Endothelial cell (in vitro differentiated cells): ENCODE measurements around the gene ADGRG1. TPM values are rescaled to one million over a fixed set of nuclear protein-coding genes. Genes with fewer than 3 reads are reported as not detected.

Experiments used
- DNase-seq: peaks from one replicate; pipeline ENCODE4 v3.0.0; 2021; ENCODE audit warnings: low spot score
- H3K27ac Mint-ChIP-seq: one replicate; pipeline ENCODE4 v1.8.0; 2021; ENCODE audit warnings: mixed read lengths, inconsistent platforms; ENCODE audit not compliant: unreplicated experiment
- H3K27me3 Mint-ChIP-seq: one replicate; pipeline ENCODE4 v1.8.0; 2021; ENCODE audit warnings: mild to moderate bottlenecking, moderate library complexity, mixed read lengths, inconsistent platforms; ENCODE audit not compliant: unreplicated experiment
- H3K36me3 Mint-ChIP-seq: one replicate; pipeline ENCODE4 v1.8.0; 2021; ENCODE audit warnings: mild to moderate bottlenecking, low read depth, mixed read lengths, inconsistent platforms; ENCODE audit not compliant: unreplicated experiment
- H3K4me1 Mint-ChIP-seq: one replicate; pipeline ENCODE4 v1.8.0; 2021; ENCODE audit warnings: mild to moderate bottlenecking, mixed read lengths, inconsistent platforms; ENCODE audit not compliant: unreplicated experiment
- H3K4me3 Mint-ChIP-seq: one replicate; pipeline ENCODE4 v1.8.0; 2021; ENCODE audit warnings: mild to moderate bottlenecking, mixed read lengths, inconsistent platforms; ENCODE audit not compliant: unreplicated experiment
- H3K9me3 Mint-ChIP-seq: one replicate; pipeline ENCODE4 v1.8.0; 2021; ENCODE audit warnings: mixed read lengths, inconsistent platforms; ENCODE audit not compliant: unreplicated experiment
- total RNA-seq: library from RNA; stranded (reverse); fragmentation: NEBNext Ultra II Directional; extraction: Animal tissue kit (Norgen Biotek cat#: 25700); gene quantifications from one replicate; pipeline ENCODE4 v1.2.1, GENCODE V29; 2021; ENCODE audit not compliant: unreplicated experiment
- TF ChIP-seq, protein P1 (sequence below): fragments of 200-600 bp; sonication (generic); IDR thresholded peaks from one replicate; pipeline ENCODE4 v1.5.0; 2021; ENCODE audit warnings: antibody characterized with exemption; ENCODE audit not compliant: unreplicated experiment

The ADGRG1 gene
- total RNA-seq, 1 donor from 2014 or later, result 2.7 TPM

- TF ChIP-seq, protein P1, sequence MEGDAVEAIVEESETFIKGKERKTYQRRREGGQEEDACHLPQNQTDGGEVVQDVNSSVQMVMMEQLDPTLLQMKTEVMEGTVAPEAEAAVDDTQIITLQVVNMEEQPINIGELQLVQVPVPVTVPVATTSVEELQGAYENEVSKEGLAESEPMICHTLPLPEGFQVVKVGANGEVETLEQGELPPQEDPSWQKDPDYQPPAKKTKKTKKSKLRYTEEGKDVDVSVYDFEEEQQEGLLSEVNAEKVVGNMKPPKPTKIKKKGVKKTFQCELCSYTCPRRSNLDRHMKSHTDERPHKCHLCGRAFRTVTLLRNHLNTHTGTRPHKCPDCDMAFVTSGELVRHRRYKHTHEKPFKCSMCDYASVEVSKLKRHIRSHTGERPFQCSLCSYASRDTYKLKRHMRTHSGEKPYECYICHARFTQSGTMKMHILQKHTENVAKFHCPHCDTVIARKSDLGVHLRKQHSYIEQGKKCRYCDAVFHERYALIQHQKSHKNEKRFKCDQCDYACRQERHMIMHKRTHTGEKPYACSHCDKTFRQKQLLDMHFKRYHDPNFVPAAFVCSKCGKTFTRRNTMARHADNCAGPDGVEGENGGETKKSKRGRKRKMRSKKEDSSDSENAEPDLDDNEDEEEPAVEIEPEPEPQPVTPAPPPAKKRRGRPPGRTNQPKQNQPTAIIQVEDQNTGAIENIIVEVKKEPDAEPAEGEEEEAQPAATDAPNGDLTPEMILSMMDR, result no peak
- Mint-ChIP-seq H3K27me3 (peaks cover 7% of the 10 kb centered on the region), H3K36me3 (no peaks in the 10 kb centered on the region), H3K4me3 (no peak overlapping the region), H3K9me3 (no peaks in the 10 kb centered on the region), H3K27ac (no peak overlapping the region), H3K4me1 (peaks cover under 1% of the 10 kb centered on the region)
- DNase-seq, result no peak
These were observed 28.8 kb downstream of the ADGRG1 start for GRCh38 chr16:57657228-57657627.

- TF ChIP-seq, protein P1, result no peak
- no peak overlapping the region for H3K4me3 Mint-ChIP-seq
These were observed 29.9 kb downstream of the ADGRG1 start for GRCh38 chr16:57658130-57658877.

GRCh38 chr16:57658878-57659674 is 30.6 kb downstream of the ADGRG1 start:
- Mint-ChIP-seq H3K4me1 (no peaks in the 10 kb centered on the region), H3K4me3 (no peak overlapping the region), H3K36me3 (no peaks in the 10 kb centered on the region), H3K27ac (no peak overlapping the region), H3K27me3 (peaks cover 8% of the 10 kb centered on the region), H3K9me3 (no peaks in the 10 kb centered on the region)
- no peak for DNase-seq
- TF ChIP-seq, protein P1, result no peak

More at GRCh38 chr16:57658130-57658877, 29.9 kb downstream of the ADGRG1 start:
- Mint-ChIP-seq H3K27ac (no peak overlapping the region), H3K4me1 (no peaks in the 10 kb centered on the region), H3K9me3 (no peaks in the 10 kb centered on the region), H3K27me3 (peaks cover 7% of the 10 kb centered on the region), H3K36me3 (no peaks in the 10 kb centered on the region)
- DNase-seq, result no peak

DNA sequence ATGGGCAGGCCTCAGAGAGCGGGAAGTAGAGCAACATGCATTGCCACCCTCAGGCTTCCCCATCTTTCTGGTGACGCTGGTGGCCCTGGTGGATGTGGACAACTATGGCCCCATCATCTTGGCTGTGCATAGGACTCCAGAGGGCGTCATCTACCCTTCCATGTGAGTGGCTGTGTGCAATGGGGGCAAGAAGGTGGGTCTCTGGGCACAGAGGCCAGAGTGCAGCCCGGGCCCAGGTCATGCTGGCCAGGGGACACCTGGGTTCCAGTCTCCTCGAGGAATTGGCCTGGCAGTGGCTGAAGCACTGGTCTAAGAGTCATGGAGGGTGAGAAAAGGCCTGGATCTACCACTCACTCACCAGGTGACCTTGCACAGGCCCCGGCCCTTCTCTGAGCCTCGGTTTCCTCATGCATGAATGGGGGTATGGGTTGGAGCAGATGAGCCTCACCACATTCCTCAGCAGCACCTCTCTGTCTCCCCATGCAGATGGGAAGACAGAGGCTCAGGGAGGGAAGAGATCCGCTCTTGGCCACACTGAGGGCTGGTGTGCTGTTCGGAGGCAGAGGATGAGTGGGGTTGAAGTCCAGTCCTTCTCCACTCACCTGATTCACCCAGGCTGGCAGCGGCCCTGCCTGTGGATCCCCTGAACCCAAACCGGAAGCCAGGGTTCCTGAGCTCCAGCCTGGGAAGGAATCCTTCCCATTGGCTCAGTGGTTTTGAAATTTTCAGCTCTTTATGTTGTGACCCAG is 32.5 kb downstream of the ADGRG1 start:
- Mint-ChIP-seq H3K9me3 (no peaks in the 10 kb centered on the region), H3K27me3 (peaks cover 10% of the 10 kb centered on the region), H3K27ac (no peak overlapping the region), H3K4me3 (no peak overlapping the region), H3K36me3 (no peaks in the 10 kb centered on the region), H3K4me1 (peaks cover 12% of the 10 kb centered on the region)
- no peak for DNase-seq
- TF ChIP-seq, protein P1, result no peak
